Erythroblast (primary cell): ENCODE results near the gene ATXN7L3B.

Experiments used
- GATA1 ChIP-seq: IDR thresholded peaks from 2 replicates; pipeline ENCODE4 v1.6.1; 2011; ENCODE audit warnings: low read depth, mild to moderate bottlenecking, control low read depth, low read length, moderate library complexity
- POLR2A ChIP-seq: IDR thresholded peaks from 2 replicates; pipeline ENCODE4 v1.6.1; 2011; ENCODE audit warnings: mild to moderate bottlenecking, low read length

GRCh38 chr12:74526535-74526934 is 11.1 kb upstream of the ATXN7L3B start:
- no peak for TF ChIP-seq POLR2A
- no peak for TF ChIP-seq GATA1
